NCI-H774 (cell line): ENCODE measurements around the gene FFAR3.
"Not testable (repeated sequence)": the region's sequence is repeated elsewhere in the genome, so short reads cannot be mapped to it uniquely, and the experiment has no call there.

Source experiments
- DNase-seq: peaks from one replicate; lab custom pipeline; 2025; lab: John Stamatoyannopoulos, UW

FFAR3 gene

GRCh38 chr19:35375505-35376307 lies 17.4 kb downstream of the FFAR3 start:
- DNase-seq = no peak

- no peak for DNase-seq
Observed at GRCh38 chr19:35377656-35378055, 19.4 kb downstream of the FFAR3 start.

- no peak for DNase-seq
Observed at GRCh38 chr19:35378356-35378755, 20.1 kb downstream of the FFAR3 start.

GRCh38 chr19:35379545-35379944 lies 21.3 kb downstream of the FFAR3 start:
- DNase-seq = not testable (repeated sequence)

GRCh38 chr19:35379992-35380391 lies 21.7 kb downstream of the FFAR3 start:
- no peak for DNase-seq

GRCh38 chr19:35380450-35381124 lies 22.3 kb downstream of the FFAR3 start:
- no peak for DNase-seq

GRCh38 chr19:35381318-35381717 lies 23.1 kb downstream of the FFAR3 start:
- DNase-seq = no peak

- DNase-seq = no peak
Observed at GRCh38 chr19:35381926-35382325, 23.7 kb downstream of the FFAR3 start.

- DNase-seq = no peak
Observed at GRCh38 chr19:35383536-35383935, 25.3 kb downstream of the FFAR3 start.

GRCh38 chr19:35388277-35389054 lies 30.2 kb downstream of the FFAR3 start:
- DNase-seq = no peak

GRCh38 chr19:35389192-35389861 lies 31.1 kb downstream of the FFAR3 start:
- DNase-seq = no peak

- DNase-seq = no peak
Observed at GRCh38 chr19:35392742-35393715, 34.8 kb downstream of the FFAR3 start.

GRCh38 chr19:35395382-35396199 lies 37.3 kb downstream of the FFAR3 start:
- DNase-seq = no peak

- DNase-seq = no peak
Observed at GRCh38 chr19:35396240-35396885, 38.1 kb downstream of the FFAR3 start.

GRCh38 chr19:35397064-35397463 lies 38.8 kb downstream of the FFAR3 start:
- DNase-seq = no peak

- no peak for DNase-seq
Observed at GRCh38 chr19:35398570-35398969, 40.3 kb downstream of the FFAR3 start.

GRCh38 chr19:35399231-35399630 lies 41.0 kb downstream of the FFAR3 start:
- DNase-seq = no peak

- DNase-seq = no peak
Observed at GRCh38 chr19:35399948-35400772, 41.9 kb downstream of the FFAR3 start.

GRCh38 chr19:35400773-35401100 lies 42.5 kb downstream of the FFAR3 start:
- no peak for DNase-seq
